ENCODE data around the gene GLRB.

GLRB gene

DNA sequence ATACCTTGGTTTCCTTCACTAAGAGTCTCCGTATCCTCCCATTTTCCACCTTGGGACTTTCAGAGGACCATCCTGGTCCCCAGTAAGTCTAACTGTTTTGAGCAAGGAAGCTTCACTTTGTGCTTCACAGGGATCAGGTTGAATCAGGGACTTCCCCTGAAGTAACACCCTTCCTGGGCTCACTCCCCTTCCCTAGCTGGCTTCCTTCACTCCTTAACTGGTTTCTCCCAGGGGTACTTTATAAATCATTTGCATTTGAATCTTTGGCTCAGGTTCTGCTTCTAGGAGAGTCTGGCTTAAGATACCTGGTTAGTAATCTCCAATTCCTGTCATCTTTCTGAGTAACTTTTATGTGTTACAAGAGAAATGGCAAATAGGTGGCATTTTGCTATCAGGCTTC is 120.1 kb downstream of the GLRB start:
- TF ChIP-seq, protein P1, sequence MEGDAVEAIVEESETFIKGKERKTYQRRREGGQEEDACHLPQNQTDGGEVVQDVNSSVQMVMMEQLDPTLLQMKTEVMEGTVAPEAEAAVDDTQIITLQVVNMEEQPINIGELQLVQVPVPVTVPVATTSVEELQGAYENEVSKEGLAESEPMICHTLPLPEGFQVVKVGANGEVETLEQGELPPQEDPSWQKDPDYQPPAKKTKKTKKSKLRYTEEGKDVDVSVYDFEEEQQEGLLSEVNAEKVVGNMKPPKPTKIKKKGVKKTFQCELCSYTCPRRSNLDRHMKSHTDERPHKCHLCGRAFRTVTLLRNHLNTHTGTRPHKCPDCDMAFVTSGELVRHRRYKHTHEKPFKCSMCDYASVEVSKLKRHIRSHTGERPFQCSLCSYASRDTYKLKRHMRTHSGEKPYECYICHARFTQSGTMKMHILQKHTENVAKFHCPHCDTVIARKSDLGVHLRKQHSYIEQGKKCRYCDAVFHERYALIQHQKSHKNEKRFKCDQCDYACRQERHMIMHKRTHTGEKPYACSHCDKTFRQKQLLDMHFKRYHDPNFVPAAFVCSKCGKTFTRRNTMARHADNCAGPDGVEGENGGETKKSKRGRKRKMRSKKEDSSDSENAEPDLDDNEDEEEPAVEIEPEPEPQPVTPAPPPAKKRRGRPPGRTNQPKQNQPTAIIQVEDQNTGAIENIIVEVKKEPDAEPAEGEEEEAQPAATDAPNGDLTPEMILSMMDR (IDR thresholded peaks at IDR 0.05; ENCODE audit: control insufficient read depth, extremely low read depth, insufficient read depth): no peak
- H3K4me3 ChIP-seq (ENCODE audit: low read depth, low read length): no peak overlapping the region
- DNase-seq (ENCODE audit: low read depth): no peak

- TF ChIP-seq, protein P1 (IDR thresholded peaks at IDR 0.05; ENCODE audit: control insufficient read depth, extremely low read depth, insufficient read depth): peak; percentile 58
- no peak for DNase-seq (ENCODE audit: low read depth)
- no peak overlapping the region for H3K4me3 ChIP-seq (ENCODE audit: low read depth, low read length)
Observed at GRCh38 chr4:157204634-157205244, 128.8 kb downstream of the GLRB start.

DNA sequence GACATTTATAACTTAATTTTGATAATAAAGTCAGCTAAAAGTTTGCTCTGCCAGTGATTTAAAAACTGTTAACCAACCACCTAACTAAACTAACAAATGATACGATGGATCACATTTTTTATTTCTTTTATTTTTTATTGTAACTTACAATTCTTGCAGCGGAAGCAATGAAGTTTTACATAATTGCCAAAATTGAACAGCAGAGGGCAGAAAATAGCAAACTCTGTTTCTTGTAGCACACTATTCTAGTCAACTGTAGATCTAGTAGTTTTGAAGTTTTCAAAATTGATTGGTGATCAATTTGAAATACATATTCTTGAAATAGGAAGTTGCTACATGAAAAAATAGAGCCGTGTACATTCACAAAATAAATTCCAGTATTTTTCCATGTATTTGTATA is 141.8 kb downstream of the GLRB start:
- TF ChIP-seq, protein P1 (IDR thresholded peaks at IDR 0.05; ENCODE audit: control insufficient read depth, extremely low read depth, insufficient read depth): peak; percentile 49
- DNase-seq (ENCODE audit: low read depth): no peak
- H3K4me3 ChIP-seq (ENCODE audit: low read depth, low read length): no peak overlapping the region

DNA sequence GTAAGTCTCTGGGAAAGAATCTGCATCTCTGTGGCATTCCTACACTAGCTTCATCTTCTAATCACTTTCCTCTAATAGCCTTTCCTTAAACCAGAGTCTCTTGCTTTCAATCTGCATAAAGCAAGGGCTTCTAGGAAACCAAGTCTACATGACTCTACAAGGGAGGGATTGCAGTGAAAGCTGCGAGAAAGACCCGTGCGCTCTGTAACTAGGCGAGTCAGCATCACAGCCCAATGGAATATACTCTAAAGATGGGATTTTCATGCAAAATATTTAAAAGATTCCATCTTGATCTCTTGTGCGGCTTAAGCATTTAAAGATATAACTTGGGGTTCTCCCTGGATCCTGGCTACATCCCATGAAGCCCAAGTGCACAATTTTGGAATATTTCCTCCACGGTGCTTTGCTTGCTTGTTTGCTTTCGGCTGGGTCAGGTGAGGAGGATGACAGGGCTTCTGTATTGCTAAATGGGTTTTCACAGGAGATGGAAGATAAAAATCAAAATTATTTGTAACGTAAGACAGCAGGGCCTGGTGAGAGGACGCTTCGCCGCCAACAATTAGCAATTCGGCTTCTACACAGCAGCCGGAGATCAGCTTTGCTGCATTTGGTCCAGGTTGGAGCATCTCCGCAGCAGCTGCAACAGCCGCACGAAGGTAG is 143.9 kb downstream of the GLRB start:
- DNase-seq (ENCODE audit: low read depth): no peak
- no peak overlapping the region for H3K4me3 ChIP-seq (ENCODE audit: low read depth, low read length)

GRCh38 chr4:157220371-157220881 is 144.5 kb downstream of the GLRB start, which contains the start of gene GRIA2:
Gene GRIA2 (plus strand): TSS chr4:157220728. CDS start chr4:157221043, 315 bp downstream.
- peak; percentile 4 for DNase-seq (ENCODE audit: low read depth)
- TF ChIP-seq, protein P1 (IDR thresholded peaks at IDR 0.05; ENCODE audit: control insufficient read depth, extremely low read depth, insufficient read depth): no peak
- no peak within 1 kb of the TSS for H3K4me3 ChIP-seq (ENCODE audit: low read depth, low read length)

More for the DNA sequence above, 143.9 kb downstream of the GLRB start:
- TF ChIP-seq, protein P1 (IDR thresholded peaks at IDR 0.05; ENCODE audit: control insufficient read depth, extremely low read depth, insufficient read depth): no peak

GRCh38 chr4:157221426-157221894 is 145.5 kb downstream of the GLRB start:
- TF ChIP-seq, protein P1 (IDR thresholded peaks at IDR 0.05; ENCODE audit: control insufficient read depth, extremely low read depth, insufficient read depth): no peak
- DNase-seq (ENCODE audit: low read depth): no peak
- no peak overlapping the region for H3K4me3 ChIP-seq (ENCODE audit: low read depth, low read length)
